ENCODE data around the gene SCN9A.

The SCN9A gene

GRCh38 chr2:166329465-166329864 is 46.3 kb downstream of the SCN9A start (continued):
- TF ChIP-seq AEBP2 (tag by site-specific recombination; IDR thresholded peaks at IDR 0.05; ENCODE audit: borderline replicate concordance), result no peak

- no peak for TF ChIP-seq WT1 (tag by site-specific recombination; IDR thresholded peaks at IDR 0.05)
- TF ChIP-seq ZNF121 (tag by site-specific recombination; IDR thresholded peaks at IDR 0.05), result no peak
- TF ChIP-seq ZNF324 (tag by site-specific recombination; IDR thresholded peaks at IDR 0.05), result no peak
- TF ChIP-seq ZSCAN4 (tag by site-specific recombination; IDR thresholded peaks at IDR 0.05), result no peak
- TF ChIP-seq SETDB1 (IDR thresholded peaks at IDR 0.05; ENCODE audit: insufficient read length, low read length), result no peak
- no peak for TF ChIP-seq ZNF785 (tag by site-specific recombination; IDR thresholded peaks at IDR 0.05)
- no peak for TF ChIP-seq ZSCAN30 (tag by site-specific recombination; IDR thresholded peaks at IDR 0.05)
- TF ChIP-seq GLIS2 (tag by site-specific recombination; IDR thresholded peaks at IDR 0.05), result no peak
- TF ChIP-seq ZNF530 (tag by site-specific recombination; IDR thresholded peaks at IDR 0.05; ENCODE audit: low read depth), result no peak
- TF ChIP-seq AEBP2 (tag by site-specific recombination; IDR thresholded peaks at IDR 0.05; ENCODE audit: borderline replicate concordance), result no peak
- Histone ChIP-seq H3K4me1 (ENCODE audit: control insufficient read depth, insufficient read depth, low read length) (no peaks in the 10 kb centered on the region), H3K4me3 (ENCODE audit: low read depth, low read length) (no peak overlapping the region), H3K36me3 (ENCODE audit: control insufficient read depth in 2 of 2, insufficient read depth in 1 of 2, low read length in 2 of 2) (no peaks in the 10 kb centered on the region), H3K9me3 (ENCODE audit: control insufficient read depth, insufficient read depth, low read depth, low read length) (no peaks in the 10 kb centered on the region), H3K27ac (ENCODE audit: extremely low read depth, low read depth, low read length) (no peak overlapping the region)
- POLR2A ChIA-PET, result no interaction called here
- CTCF ChIA-PET, result interaction anchor here (0.6 kb wide), 1 partner anchor 91 kb away, joined by 4 read pairs; no protein-coding TSS in a partner anchor
These were observed 47.6 kb downstream of the SCN9A start for GRCh38 chr2:166328147-166328546.

GRCh38 chr2:166321076-166321475 is 54.7 kb downstream of the SCN9A start:
- TF ChIP-seq ZXDB (tag by site-specific recombination; IDR thresholded peaks at IDR 0.05) (no peak), ZNF132 (tag by site-specific recombination; IDR thresholded peaks at IDR 0.05; ENCODE audit: borderline replicate concordance) (no peak), ZNF76 (tag by site-specific recombination; IDR thresholded peaks at IDR 0.05; ENCODE audit: borderline replicate concordance, low read depth) (no peak), HOXC10 (CRISPR knock-in tag; IDR thresholded peaks at IDR 0.05) (no peak), ZNF148 (tag by site-specific recombination; IDR thresholded peaks at IDR 0.05; ENCODE audit: borderline replicate concordance) (no peak), INSM2 (tag by site-specific recombination; IDR thresholded peaks at IDR 0.05) (no peak), ZNF747 (tag by site-specific recombination; IDR thresholded peaks at IDR 0.05) (no peak), ZNF394 (tag by site-specific recombination; IDR thresholded peaks at IDR 0.05; ENCODE audit: borderline replicate concordance) (no peak), ZNF768 (tag by site-specific recombination; IDR thresholded peaks at IDR 0.05) (no peak), ZNF513 (tag by site-specific recombination; IDR thresholded peaks at IDR 0.05) (no peak), PRDM1 (tag by site-specific recombination; IDR thresholded peaks at IDR 0.05) (no peak), ZNF10 (tag by site-specific recombination; IDR thresholded peaks at IDR 0.05) (no peak), ZNF626 (tag by site-specific recombination; IDR thresholded peaks at IDR 0.05) (no peak), ZBTB21 (tag by site-specific recombination; IDR thresholded peaks at IDR 0.05) (no peak)
- Histone ChIP-seq H3K9me3 (ENCODE audit: control insufficient read depth, insufficient read depth, low read depth, low read length) (no peaks in the 10 kb centered on the region), H3K4me3 (ENCODE audit: low read depth, low read length) (no peak overlapping the region), H3K4me1 (ENCODE audit: control insufficient read depth, insufficient read depth, low read length) (no peaks in the 10 kb centered on the region), H3K36me3 (ENCODE audit: control insufficient read depth in 2 of 2, insufficient read depth in 1 of 2, low read length in 2 of 2) (no peaks in the 10 kb centered on the region), H3K27ac (ENCODE audit: extremely low read depth, low read depth, low read length) (no peak overlapping the region)
- POLR2A ChIA-PET, result interaction anchor here (0.6 kb wide), 1 partner anchor 39 kb away, joined by 7 read pairs; no protein-coding TSS in a partner anchor
- CTCF ChIA-PET, result no interaction called here
